Glomerular endothelial cell (primary cell): ENCODE measurements around the gene GPN1. TPM values are rescaled to one million over a fixed set of nuclear protein-coding genes. Genes with fewer than 3 reads are reported as not detected.
"Not testable (repeated sequence)": the region's sequence is repeated elsewhere in the genome, so short reads cannot be mapped to it uniquely, and the experiment has no call there.

Experiments
- DNase-seq: peaks from one replicate; pipeline ENCODE4 v3.0.0-alpha.2; 2011; ENCODE audit warnings: low read depth, low spot score; ENCODE audit errors: extremely low read depth
- total RNA-seq: library from RNA; depleted of rRNA; stranded (reverse); fragments of >200 nt; gene quantifications from 2 replicates; pipeline ENCODE4 v1.2.3, GENCODE V29; 2015

Gene GPN1
- total RNA-seq, result 32.7 and 48.1 TPM in 2 replicates

DNA sequence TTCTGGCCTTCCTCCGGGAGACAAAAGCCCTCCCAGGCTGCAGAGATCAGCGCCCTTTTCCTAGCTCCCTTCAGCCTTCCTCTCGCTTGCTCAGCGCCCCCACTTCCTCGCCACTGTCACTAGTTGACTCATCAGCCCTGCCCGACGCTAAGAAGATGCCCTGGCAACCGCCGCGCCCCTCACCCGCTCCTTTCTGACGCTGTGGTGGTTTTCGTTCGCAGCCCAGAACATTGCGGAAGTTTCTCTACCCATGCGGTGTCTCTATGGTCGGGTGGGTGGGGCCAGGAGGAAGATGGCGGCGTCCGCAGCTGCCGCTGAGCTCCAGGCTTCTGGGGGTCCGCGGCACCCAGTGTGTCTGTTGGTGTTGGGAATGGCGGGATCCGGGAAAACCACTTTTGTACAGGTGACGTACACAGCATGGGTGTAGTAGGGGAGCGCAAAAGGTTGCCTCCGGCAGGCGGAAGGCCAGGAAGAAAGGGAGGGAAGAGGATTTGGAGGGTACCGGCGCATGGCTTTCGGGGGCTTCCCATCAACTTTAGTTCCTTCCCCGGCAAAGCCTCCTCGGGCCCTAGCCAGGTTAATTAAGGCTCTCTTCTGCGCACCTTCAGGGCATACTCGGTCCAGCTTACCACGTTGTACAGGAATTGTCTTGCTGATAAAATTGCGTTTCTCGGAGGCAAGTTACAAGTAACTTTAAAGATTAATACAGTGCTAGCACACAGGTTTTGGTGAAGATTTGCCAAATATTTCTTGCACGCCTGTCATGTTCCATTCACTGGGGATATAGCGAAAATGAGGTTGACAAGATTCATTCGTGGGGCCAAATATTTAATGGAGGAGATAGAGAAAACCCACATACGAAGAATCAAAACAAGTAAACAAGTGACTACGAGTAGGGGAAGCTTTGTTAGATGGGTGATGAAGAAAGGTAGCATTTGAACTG lies at the start of gene GPN1, which contains the start of gene CCDC121:
GPN1 (plus strand) TSS at position 284 of the 943 bp plus-strand sequence; CDS start at position 293, 9 bp downstream.
CCDC121 (minus strand) TSS at position 246 of the 943 bp plus-strand sequence. CDS start 1,213 bp downstream, outside the sequence.
- no peak for DNase-seq

DNA sequence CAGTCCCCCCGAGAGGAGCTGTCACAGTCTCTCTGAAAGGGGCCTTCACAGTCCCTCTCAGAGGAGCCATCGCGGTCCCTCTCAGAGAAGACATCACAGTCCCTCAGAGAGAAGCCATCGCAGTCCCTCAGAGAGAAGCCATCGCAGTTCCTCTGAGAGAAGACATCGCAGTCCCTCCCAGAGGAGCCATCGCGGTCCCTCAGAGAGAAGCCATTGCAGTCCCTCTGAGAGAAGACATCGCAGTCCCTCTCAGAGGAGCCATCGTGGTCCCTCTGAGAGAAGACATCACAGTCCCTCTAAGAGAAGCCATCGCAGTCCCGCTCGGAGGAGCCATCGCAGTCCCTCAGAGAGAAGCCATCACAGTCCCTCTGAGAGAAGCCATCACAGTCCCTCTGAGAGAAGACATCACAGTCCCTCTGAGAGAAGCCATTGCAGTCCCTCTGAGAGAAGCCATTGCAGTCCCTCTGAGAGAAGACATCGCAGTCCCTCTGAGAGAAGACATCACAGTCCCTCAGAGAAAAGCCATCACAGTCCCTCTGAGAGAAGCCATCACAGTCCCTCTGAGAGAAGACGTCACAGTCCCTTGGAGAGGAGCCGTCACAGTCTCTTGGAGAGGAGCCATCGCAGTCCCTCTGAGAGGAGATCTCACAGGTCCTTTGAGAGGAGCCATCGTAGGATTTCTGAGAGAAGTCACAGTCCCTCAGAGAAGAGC lies 47.3 kb upstream of the GPN1 start:
- DNase-seq, result no peak

DNA sequence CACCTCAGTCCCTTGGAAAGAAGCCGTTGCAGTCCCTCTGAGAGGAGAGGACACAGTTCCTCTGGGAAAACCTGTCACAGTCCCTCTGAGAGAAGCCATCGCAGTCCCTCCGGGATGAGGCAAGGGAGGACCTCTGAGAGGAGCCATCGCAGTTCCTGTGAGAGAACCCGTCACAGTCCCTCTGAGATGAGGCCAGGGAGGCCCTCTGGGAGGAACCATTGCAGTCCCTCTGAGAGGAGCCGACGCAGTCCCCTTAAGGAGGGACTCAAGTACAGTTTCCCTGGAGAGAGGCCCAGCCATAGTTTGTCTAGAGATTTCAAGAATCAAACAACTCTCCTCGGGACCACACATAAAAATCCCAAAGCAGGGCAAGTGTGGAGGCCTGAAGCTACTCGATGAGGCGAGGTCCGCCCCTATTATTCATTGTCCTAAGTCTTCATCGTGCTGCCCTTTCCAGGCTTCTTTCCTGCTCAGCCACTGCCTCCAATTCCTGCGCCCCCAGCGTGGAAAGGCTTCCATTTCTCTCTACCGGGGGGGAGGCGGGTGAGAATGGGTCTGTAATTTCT lies 46.6 kb upstream of the GPN1 start:
- DNase-seq, result no peak

DNA sequence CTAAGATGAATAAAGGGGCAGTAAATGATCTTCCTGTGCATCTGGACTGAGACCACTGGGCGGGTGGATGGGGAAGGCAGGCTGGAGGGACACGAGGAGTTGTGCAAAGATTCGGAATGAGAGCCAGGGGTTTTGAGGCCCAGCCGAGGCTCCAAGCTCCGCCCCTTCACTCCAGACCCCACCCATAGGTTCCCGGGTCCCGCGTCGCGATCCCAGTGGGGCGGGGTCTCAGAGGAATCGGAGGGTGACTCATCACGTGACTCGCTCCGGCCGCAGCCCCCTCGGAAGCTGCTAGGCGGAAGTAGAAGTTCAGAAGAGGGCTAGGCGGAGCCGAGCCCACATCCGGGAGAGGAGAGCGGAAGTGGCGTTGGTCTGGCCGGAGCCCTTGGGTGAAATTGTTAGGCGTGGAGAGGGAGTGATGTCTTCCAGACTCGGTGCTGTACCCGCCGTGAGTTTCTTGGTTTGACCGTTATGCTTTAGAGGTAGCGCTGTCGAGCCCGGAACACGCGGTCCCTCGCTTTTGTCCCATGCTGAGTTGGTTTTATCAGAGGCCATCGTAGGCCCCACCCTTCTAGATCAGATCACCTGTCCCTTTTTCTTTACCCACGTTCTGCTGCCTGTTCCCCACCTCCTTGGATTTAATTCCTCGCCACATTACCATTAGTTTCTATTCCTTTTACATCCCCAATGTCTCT lies 46.0 kb upstream of the GPN1 start, which contains the start of gene ZNF512:
ZNF512 (plus strand) TSS at position 348 of the 695 bp plus-strand sequence; CDS start at position 419, 71 bp downstream.
- DNase-seq, result peak; percentile 48

DNA sequence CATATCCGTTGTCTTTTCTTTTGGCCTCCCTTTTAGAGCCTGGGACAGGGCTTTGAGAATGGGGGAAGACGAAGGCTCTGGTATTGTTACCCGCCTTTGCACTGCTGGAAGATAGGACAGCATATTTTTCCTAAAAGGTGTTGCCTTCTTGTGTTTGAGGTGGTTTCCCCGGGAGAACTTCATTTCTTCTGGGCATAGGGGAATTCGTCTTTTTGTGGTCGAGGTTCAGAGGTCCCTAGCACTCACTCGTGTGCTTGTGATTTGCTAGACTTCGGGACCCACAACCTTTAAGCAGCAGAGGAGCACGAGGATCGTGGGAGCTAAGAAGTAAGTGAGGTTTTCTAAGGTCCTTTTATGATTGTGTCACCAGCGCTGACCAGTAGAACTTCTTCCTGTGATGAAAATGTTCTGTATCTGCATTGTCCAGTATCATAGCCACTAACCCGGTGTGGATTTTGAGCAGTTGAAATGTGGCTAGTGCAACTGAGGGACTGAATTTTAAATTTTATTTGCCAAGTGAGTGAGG lies 45.4 kb upstream of the GPN1 start:
- DNase-seq, result no peak

DNA sequence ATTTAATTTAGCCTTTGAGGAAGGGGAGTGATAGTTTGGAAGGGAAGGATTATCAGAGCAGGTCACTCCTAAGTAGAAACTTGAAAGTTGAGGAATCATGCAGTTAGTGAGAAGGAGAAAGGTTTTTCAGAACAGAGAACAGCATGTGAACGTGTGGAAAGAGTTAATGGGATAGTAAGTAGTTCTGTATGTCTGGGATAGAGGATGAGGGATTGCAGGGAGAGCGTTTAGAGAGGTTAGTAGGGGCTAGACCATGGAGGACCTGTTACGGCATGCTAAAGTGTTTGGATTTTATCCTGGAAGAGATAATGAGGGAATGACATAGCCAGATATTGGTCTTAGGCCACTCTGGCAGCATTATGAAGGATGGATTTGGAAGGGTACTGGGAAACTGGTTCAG lies 44.3 kb upstream of the GPN1 start:
- no peak for DNase-seq

DNA sequence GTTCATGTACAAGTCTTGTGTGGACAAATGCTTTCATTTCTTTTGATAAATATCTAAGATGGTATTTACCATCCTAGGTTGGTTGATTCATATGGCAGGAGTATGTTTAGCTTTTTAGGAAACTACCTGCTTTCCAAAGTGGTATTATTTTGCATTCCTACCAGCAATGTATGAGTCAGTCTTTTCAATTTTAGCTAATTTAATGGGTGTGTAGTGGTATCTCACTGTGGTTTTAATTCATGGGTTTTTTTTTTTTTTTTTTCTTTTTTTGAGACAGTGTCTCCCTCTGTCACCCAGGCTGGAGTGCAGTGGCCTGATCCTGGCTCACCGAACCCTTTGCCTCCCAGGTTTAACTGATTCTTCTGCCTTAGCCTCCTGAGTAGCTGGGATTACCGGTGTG lies 41.8 kb upstream of the GPN1 start:
- DNase-seq, result no peak

DNA sequence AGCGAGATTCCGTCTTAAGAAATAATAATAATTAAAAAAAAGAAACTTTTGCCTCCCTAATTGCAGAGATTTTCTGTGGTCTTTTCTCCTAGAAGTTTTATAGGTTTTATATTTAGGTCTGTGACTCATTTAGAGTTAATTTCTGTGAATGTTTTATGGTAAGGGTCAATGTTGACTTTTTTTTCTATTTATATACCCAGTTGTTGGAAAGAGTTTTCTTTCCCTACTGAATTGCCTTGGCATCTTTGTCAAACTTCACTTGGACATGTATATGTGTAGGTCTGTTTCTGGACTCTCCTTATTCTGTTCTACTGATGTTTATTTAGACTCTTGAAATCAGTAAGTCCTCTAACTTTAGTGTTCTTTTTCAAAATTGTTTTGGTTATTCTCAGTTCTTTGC lies 40.5 kb upstream of the GPN1 start:
- no peak for DNase-seq

DNA sequence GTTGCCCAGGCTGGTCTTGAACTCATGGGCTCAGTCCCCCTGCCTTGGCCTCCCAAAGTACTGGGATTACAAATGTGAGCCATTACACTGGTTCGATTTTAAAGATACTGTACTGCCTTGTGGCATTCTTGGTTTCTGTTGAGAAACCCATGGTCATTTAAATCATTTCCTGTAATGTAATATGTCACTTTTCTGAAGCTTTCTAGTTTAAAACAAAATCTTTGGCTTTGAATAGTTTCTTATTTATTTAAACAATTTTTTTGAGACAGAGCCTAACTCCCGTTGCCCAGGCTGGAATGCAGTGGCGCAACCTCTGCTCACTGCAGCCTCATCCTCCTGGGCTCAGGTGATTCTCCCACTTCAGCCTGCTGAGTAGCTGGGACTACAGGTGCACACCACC lies 37.1 kb upstream of the GPN1 start:
- DNase-seq, result no peak

DNA sequence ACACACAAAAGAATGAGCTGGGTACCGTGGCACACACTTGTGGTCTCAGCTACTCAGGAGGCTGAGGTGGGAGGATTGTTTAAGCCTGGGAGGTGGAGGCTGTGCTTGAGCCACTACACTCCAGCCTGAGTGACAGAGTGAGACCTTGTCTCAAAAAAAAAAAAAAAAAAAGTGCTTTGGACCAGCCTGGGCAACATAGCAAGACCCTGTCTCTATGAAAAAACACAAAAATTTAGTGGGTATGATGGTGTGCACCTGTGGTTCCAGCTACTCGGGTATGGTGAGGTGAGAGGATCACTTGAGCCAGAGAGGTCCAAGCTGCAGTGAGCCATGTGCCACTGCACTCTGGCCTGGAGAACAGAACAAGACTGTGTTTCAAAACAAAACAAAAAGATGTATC lies 35.6 kb upstream of the GPN1 start:
- no peak for DNase-seq

DNA sequence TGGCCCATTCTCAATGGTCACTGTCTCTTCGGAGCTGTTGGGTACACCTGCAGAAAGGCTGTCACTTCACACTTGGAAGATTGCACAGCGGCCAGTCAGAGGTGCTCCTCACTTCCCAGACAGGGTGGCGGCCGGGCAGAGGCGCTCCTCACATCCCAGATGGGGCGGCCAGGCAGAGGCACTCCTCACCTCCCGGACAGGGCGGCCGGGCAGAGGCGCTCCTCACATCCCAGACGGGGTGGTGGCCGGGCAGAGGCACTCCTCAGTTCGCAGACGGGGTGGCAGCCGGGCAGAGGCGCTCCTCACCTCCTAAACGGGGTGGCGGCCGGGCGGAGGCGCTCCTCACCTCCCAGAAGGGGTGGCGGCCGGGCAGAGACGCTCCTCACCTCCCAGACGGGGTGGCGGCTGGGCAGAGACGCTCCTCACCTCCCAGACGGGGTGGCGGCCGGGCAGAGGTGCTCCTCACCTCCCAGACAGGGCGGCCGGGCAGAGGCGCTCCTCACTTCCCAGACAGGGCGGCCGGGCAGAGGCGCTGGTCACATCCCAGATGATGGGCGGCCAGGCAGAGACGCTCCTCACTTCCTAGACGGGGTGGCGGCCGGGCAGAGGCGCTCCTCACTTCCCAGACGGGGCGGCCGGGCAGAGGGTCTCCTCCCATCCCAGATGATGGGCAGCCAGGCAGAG lies 34.7 kb upstream of the GPN1 start:
- DNase-seq, result not testable (repeated sequence)

DNA sequence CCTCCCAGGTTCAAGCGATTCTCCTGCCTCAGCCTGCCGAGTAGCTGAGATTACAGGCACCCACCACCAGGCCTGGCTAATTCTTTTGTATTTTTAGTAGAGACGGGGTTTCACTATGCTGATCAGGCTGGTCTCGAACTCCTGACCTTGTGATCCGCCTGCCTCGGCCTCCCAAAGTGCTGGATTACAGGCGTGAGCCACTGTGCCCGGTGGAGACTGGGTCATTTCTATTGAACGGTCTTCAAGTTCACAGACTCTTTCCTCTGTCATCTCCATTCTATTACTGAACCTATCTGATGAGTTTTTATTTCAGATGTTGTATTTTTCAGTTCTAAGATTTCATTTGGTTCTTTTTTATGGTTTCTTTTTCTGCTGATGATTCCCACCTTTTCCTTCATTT lies 33.4 kb upstream of the GPN1 start:
- not testable (repeated sequence) for DNase-seq

DNA sequence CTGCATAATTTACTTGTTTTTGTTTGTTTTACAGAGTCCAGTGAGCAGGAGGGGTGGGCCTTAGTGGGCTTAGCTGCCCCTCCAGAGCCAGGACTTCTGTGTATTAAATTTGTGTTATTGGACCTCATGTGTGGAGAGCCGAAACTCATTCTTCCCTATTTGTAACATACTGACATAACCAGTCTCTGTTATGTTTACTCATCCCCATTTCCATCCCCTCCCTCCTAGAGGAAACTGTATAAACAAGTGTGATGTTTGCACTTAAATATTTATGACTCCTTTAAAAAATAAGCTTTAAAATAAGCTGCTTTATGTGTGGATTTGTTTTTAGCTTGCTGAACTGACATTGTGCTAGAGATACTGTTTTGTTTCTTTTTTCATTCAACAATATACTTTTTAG lies 32.2 kb upstream of the GPN1 start:
- no peak for DNase-seq

DNA sequence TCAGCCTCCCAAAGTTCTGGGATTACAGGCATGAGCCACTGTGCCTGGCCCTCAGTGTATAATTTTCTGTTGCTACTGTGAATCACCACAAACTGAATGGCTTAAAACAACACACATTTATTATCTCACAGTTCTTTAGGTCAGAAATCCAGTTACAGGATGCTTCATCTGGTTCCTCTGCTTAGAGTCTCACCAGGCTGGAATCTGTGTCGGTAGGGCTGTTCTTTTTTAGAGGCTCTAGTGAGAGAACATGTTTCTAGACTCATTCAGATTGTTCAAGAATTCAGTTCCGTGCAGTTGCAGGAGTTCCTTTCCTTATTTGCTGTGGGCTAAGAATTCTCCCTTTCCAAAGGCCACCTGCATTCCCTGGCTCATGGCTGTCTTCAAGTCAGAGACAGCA lies 22.2 kb upstream of the GPN1 start:
- no peak for DNase-seq

DNA sequence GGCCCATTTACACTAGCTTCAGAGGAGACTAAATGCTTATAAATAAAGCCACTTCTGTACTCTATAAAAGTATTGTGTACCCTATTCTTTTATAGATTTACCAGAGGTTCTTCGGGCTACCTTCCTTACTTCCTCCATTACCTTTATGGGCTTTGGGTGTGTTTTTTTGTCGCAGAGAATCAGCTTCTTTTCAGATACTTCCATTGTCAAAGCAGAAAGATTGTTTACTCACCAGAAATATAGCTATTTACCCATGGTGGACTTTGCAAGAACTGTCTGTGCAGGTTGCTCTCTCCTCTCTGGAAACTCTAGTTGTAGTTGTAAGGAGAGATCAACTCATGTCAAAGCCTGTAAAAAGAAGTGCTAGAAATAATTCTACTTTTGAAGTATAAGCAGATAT lies 14.9 kb upstream of the GPN1 start:
- no peak for DNase-seq

DNA sequence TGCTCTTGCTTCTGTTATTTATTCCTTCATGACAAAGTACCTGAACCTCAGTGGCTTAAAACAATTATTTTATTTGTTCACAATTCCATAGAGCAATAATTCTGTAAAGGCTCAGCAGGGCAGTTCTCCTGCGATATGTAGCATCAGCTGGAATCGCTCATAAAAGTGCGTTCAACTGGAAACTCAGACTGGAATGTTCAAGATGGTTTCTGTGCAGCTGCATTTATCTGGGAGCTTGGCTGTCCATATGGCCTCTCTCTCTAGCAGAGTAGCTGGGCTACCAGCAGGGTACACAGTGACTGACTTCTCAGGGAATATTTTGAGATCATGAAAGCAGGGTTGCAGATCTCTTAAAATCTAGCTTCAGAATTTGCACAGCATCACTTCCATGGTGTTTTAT lies 13.5 kb upstream of the GPN1 start:
- no peak for DNase-seq

DNA sequence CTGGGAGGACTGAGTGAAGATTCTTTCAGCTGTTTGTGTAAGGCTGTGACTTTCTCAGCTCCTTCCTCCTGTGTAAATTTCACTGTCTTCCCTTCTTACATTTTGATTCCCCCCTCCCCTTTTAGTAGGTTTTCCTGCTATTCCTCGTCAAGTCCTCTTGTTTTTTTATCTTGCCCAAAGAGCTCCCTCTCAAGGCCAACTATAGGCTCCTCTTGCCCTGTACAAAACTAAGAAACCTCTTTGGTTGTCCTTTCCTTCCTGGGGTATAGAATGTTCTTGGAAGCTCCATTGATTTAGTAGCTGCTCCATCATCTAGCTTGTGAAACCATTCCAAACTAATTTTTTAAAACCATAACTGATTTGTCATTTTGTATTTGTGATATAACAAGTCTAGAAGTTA lies 7.3 kb upstream of the GPN1 start:
- DNase-seq, result no peak

DNA sequence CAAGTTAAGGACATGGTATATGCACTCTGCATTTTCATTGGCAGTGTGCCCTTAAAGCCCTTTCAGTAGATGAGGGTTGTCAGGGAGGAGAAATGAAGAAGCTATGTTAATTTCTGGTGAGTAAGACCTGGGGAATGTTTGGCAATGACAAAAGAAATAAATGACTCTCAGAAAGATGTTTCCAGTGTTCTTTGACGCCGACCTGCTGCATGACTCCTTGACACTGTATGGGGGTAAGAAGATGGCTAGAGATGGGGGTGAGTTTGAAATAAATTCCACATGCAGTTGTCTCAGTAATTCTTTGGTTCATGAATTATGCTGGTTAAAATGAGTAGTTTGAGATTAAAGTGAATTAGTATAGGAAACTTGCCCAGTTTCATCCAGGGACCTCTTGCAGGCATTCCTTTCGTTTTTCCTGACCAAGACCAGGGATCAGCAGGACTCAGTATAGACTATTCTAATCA lies 5.9 kb upstream of the GPN1 start:
- DNase-seq, result no peak

DNA sequence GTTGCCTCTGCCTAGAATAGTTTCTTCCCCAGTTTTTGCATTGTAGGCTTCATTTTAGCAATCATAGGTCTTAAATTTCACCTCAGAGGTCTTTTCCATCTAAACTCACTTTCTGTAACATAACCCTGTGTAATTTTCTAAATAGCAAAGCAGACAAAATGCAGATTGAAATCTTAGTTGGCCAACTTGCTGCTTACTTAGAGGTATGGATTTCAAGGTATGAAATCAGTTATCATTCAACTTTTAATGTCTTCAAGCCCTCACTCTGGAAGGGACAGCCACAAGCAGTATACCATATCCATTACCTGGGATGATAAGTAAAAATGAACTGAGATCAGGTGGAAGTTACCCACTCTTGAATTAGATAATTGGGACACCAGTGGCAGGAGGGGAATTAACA lies 3.9 kb upstream of the GPN1 start:
- no peak for DNase-seq

DNA sequence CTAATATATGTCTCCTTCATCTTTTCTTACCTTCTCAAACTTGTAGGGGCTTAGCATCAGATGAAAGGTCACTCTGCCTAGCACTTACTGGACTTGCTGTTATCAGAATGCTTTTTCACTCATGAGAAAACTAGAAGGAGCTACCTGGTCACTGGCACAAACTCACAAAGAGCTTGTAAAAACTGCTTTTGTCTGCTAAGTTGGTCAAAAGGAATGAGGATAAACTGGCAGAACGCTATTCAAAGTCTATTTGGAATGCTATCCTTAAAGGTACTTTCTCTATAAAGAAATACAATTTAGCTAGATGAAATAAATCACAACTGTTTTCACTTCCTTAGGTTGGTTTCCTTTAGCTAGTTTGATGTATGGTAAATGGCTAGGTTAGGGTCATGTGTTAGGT lies 2.5 kb upstream of the GPN1 start:
- not testable (repeated sequence) for DNase-seq
